Measurements from ENCODE around the gene DBT.

DNA sequence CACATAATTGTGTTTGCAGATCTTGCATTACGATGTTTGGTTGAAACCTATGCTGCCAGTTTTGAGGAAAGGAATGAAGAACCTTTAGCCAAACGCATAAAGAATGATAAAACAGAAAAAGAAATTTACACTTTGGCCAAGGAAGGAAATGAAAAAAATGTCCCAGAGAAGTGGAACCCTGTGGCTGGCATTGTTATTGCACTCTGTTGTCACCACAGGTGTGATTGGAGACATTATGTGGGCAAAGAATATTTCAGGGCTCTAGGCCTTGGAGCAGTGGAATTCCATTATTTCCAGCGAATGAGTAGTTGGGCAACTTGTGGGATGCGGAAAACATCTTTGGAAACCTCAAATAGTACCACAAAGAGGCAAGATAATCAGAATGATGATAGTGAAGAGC lies 101.8 kb downstream of the DBT start:
- TF ChIP-seq, protein P1, sequence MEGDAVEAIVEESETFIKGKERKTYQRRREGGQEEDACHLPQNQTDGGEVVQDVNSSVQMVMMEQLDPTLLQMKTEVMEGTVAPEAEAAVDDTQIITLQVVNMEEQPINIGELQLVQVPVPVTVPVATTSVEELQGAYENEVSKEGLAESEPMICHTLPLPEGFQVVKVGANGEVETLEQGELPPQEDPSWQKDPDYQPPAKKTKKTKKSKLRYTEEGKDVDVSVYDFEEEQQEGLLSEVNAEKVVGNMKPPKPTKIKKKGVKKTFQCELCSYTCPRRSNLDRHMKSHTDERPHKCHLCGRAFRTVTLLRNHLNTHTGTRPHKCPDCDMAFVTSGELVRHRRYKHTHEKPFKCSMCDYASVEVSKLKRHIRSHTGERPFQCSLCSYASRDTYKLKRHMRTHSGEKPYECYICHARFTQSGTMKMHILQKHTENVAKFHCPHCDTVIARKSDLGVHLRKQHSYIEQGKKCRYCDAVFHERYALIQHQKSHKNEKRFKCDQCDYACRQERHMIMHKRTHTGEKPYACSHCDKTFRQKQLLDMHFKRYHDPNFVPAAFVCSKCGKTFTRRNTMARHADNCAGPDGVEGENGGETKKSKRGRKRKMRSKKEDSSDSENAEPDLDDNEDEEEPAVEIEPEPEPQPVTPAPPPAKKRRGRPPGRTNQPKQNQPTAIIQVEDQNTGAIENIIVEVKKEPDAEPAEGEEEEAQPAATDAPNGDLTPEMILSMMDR (IDR thresholded peaks at IDR 0.05): no peak
- no peak for TF ChIP-seq POLR2A (IDR thresholded peaks at IDR 0.05)

All from testis (tissue), 2 donors.